SU-DHL-6 (cell line): ENCODE measurements around the gene HDAC10.
"Not testable (repeated sequence)": the region's sequence is repeated elsewhere in the genome, so short reads cannot be mapped to it uniquely, and the experiment has no call there.

Experiments used
- H2AFZ ChIP-seq: fragments of 200-600 bp; sonication (generic); 2 replicates; pipeline ENCODE4 v1.6.1; 2014; ENCODE audit warnings: low read depth, mild to moderate bottlenecking, moderate library complexity, mixed read lengths, antibody characterized with exemption, low read length; ENCODE audit not compliant: severe bottlenecking
- H3F3A ChIP-seq: fragments of 200-600 bp; shearing (Covaris generic); 2 replicates; pipeline ENCODE4 v1.6.0; 2016; ENCODE audit warnings: antibody characterized with exemption, mild to moderate bottlenecking; ENCODE audit not compliant: insufficient read depth
- H3K27ac ChIP-seq: fragments of 200-600 bp; sonication (generic); 2 replicates; pipeline ENCODE4 v1.5.1; 2016; ENCODE audit warnings: low read depth, mild to moderate bottlenecking, low read length, moderate library complexity, mixed read lengths
- H3K27me3 ChIP-seq: fragments of 200-600 bp; sonication (generic), shearing (Covaris generic); 2 replicates; pipeline ENCODE4 v1.6.0; 2014; ENCODE audit warnings: mild to moderate bottlenecking, low read length
- H3K36me3 ChIP-seq: fragments of 200-600 bp; sonication (generic); 2 replicates; pipeline ENCODE4 v1.6.1; 2014; ENCODE audit warnings: mild to moderate bottlenecking, low read length, mixed read lengths
- H3K4me2 ChIP-seq: fragments of 300-600, 200-600 bp; shearing (Covaris generic), sonication (generic); 2 replicates; pipeline ENCODE4 v1.6.0; 2014; ENCODE audit warnings: low read length, low read depth, mild to moderate bottlenecking; ENCODE audit not compliant: poor library complexity, severe bottlenecking
- H3K4me3 ChIP-seq: fragments of 200-600 bp; sonication (generic); 2 replicates; pipeline ENCODE4 v1.5.1; 2014; ENCODE audit warnings: antibody characterized with exemption, low read length, mild to moderate bottlenecking, mixed read lengths; ENCODE audit not compliant: insufficient read depth, poor library complexity, severe bottlenecking
- H3K79me2 ChIP-seq: fragments of 200-600 bp; sonication (generic); 2 replicates; pipeline ENCODE4 v1.6.1; 2014; ENCODE audit warnings: mild to moderate bottlenecking, low read length, moderate library complexity; ENCODE audit not compliant: insufficient read depth
- H3K9ac ChIP-seq: fragments of 200-600 bp; sonication (generic); 2 replicates; pipeline ENCODE4 v1.7.0; 2014; ENCODE audit warnings: mild to moderate bottlenecking, low read length
- H3K9me2 ChIP-seq: fragments of 200-600 bp; sonication (generic); replicated peaks from 2 replicates; pipeline ENCODE4 v1.6.1; 2014; ENCODE audit warnings: low read length; ENCODE audit not compliant: insufficient read depth
- H3K9me3 ChIP-seq: fragments of 200-600 bp; sonication (generic); 2 replicates; pipeline ENCODE4 v1.6.1; 2014; ENCODE audit warnings: low read length, mixed read lengths; ENCODE audit not compliant: insufficient read depth
- H4K20me1 ChIP-seq: fragments of 200-600 bp; sonication (generic); 2 replicates; pipeline ENCODE4 v1.6.1; 2014; ENCODE audit warnings: low read depth, mild to moderate bottlenecking, antibody characterized with exemption, low read length, moderate library complexity, mixed read lengths
- EZH2phosphoT487 ChIP-seq: fragments of 200-600 bp; sonication (generic), shearing (Covaris generic); conservative IDR thresholded peaks from 2 replicates; pipeline ENCODE4 v1.6.1; 2018; ENCODE audit warnings: mild to moderate bottlenecking, antibody characterized with exemption, low read length, moderate library complexity, mixed read lengths
- TF ChIP-seq, protein P1 (sequence below): fragments of 200-600 bp; sonication (generic); IDR thresholded peaks from one replicate; pipeline ENCODE4 v1.5.1; 2017; ENCODE audit warnings: antibody characterized with exemption, mild to moderate bottlenecking, low read length, moderate library complexity; ENCODE audit not compliant: insufficient read depth, poor library complexity, severe bottlenecking

Gene HDAC10

DNA sequence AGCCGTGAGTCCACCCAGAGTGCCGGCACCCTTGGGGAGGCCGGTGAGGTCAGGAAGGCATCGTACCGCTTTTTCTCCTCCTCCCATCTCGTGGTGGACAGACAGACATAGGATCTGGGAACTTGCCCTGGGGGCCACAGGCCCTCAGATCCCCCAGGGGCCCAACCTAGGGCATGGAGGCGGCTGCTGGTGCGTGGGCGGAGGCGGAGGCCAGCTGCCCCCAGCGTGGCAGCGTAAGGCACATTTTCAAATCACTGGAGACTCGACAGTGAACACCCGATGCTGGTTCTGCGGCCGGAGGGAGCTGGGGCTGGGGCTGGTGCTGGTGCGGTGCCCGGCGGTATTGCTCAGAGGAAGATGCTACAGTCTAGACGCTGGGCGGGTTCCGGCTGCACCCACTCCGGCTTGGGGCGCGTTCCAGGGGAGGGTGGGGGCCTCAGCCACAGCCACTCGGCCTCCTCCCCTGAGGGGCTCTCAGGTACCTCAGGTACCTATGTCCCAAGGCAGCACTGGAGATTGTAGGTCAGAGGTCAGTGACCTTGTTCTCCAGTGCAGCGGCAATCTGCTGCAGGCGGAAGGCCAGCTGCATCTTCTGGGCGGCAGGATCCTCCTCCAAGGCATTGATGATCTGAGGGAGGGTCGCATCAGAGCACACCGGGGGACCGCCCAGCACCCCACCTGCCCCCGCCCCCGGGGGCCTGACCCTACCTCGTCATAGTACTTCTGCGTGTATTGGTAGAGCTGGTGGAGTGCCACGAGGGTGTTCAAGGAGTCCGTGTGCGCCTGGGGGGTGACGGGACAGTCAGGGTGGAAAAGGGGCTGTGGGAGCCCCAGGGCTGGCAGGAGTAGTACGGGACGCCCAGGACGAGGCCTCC is 24.4 kb upstream of the HDAC10 start:
- Histone ChIP-seq H3K9ac (no peak overlapping the region), H3K4me2 (no peak overlapping the region), H2AFZ (no peak overlapping the region), H4K20me1 (no peaks in the 10 kb centered on the region), H3K36me3 (no peaks in the 10 kb centered on the region), H3F3A (peaks cover 14% of the 10 kb centered on the region), H3K9me2 (no peaks in the 10 kb centered on the region), H3K4me3 (no peak overlapping the region), H3K27ac (no peak overlapping the region), H3K79me2 (no peaks in the 10 kb centered on the region), H3K9me3 (no peaks in the 10 kb centered on the region), H3K27me3 (no peaks in the 10 kb centered on the region)
- TF ChIP-seq EZH2phosphoT487 = no peak
- TF ChIP-seq, protein P1, sequence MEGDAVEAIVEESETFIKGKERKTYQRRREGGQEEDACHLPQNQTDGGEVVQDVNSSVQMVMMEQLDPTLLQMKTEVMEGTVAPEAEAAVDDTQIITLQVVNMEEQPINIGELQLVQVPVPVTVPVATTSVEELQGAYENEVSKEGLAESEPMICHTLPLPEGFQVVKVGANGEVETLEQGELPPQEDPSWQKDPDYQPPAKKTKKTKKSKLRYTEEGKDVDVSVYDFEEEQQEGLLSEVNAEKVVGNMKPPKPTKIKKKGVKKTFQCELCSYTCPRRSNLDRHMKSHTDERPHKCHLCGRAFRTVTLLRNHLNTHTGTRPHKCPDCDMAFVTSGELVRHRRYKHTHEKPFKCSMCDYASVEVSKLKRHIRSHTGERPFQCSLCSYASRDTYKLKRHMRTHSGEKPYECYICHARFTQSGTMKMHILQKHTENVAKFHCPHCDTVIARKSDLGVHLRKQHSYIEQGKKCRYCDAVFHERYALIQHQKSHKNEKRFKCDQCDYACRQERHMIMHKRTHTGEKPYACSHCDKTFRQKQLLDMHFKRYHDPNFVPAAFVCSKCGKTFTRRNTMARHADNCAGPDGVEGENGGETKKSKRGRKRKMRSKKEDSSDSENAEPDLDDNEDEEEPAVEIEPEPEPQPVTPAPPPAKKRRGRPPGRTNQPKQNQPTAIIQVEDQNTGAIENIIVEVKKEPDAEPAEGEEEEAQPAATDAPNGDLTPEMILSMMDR = no peak

DNA sequence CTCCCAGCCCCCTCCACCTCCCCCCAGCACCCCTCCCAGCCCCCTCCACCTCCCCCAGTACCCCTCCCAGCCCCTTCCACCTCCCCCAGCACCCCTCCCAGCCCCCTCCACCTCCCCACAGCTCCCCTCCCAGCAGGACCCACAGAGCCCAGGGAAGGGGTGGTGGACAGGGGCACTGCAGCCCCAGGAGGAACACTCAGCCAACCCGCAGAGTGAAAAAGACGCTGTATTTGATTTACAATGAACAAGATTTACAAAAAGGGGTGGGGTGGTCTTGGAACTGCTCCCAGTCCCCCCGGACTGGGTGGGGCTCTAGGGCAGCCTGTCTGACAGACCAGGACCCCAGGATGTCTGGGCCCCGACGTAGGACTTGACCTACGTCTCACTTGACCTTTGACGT is 23.7 kb upstream of the HDAC10 start:
- Histone ChIP-seq H3F3A (peaks cover 14% of the 10 kb centered on the region), H2AFZ (no peak overlapping the region), H3K36me3 (no peaks in the 10 kb centered on the region), H3K79me2 (no peaks in the 10 kb centered on the region), H3K27ac (no peak overlapping the region), H3K9me2 (no peaks in the 10 kb centered on the region), H3K9me3 (no peaks in the 10 kb centered on the region), H3K9ac (no peak overlapping the region), H4K20me1 (no peaks in the 10 kb centered on the region), H3K4me3 (no peak overlapping the region), H3K27me3 (no peaks in the 10 kb centered on the region), H3K4me2 (no peak overlapping the region)
- TF ChIP-seq, protein P1 = no peak
- TF ChIP-seq EZH2phosphoT487 = no peak

DNA sequence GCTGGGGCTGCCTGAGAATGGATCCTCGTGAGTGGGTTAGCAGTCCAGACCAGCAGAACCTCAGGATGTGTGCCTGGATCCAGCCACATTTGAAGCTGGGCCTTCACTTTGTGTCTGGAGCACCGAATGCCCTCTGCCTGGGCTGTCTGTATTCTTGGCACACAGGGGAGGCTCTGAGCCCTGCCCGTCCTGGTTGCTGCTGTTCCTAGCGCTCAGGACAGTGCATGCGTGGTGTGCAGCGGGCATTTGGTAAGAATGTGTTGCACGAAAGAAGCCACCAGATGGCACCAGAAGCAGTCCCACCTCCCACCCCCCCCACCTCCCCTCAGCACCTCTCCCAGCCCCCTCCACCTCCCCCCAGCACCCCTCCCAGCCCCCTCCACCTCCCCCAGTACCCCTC is 23.2 kb upstream of the HDAC10 start:
- H3K36me3 ChIP-seq = no peaks in the 10 kb centered on the region

DNA sequence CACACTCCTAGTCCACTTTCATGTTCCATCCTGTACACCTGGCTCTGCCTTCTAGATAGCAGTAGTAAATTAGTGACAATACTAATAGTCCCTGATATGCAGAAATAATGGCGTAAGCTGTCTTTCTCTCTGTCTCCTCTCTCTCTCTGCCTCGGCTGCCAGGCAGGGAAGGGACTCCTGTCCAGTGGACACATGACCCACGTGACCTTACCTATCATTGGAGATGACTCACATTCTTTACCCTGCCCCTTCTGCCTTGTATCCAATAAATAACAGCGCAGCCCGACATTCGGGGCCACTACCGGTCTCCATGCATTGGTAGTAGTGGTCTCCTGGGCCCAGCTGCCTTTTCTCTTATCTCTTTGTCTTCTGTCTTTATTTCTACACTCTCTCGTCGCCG is 22.7 kb upstream of the HDAC10 start:
- H3K27me3 ChIP-seq, H3K4me2 ChIP-seq, H3K4me3 ChIP-seq, H3K9me2 ChIP-seq, H3K36me3 ChIP-seq, H2AFZ ChIP-seq, H3K79me2 ChIP-seq, H4K20me1 ChIP-seq, H3K9me3 ChIP-seq, H3K27ac ChIP-seq, H3K9ac ChIP-seq: not testable (repeated sequence)
- peaks cover 14% of the 10 kb centered on the region for H3F3A ChIP-seq

More for the DNA sequence above, 23.2 kb upstream of the HDAC10 start:
- Histone ChIP-seq H3K9ac (no peak overlapping the region), H3K9me2 (no peaks in the 10 kb centered on the region), H3K9me3 (no peaks in the 10 kb centered on the region), H3K27me3 (no peaks in the 10 kb centered on the region), H3K4me3 (no peak overlapping the region), H3K27ac (no peak overlapping the region), H3F3A (peaks cover 14% of the 10 kb centered on the region), H4K20me1 (no peaks in the 10 kb centered on the region), H3K4me2 (no peak overlapping the region), H2AFZ (no peak overlapping the region), H3K79me2 (no peaks in the 10 kb centered on the region)
- TF ChIP-seq, protein P1 = no peak
- no peak for TF ChIP-seq EZH2phosphoT487

DNA sequence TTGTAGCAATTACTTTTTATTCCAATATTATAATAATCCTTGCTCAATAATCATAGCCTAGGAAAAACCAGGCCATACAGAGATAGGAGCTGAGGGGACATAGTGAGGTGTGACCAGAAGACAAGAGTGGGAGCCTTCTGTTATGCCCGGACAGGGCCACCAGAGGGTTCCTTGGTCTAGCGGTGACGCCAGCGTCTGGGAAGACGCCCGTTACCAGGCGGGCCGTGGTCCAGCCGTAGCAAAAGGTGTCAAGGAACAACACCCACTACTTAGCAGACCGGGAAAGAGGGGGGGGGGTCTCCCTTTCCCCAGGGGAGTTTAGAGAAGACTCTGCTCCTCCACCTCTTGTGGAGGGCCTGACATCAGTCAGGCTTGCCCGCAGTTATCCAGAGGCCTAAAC is 22.3 kb upstream of the HDAC10 start:
- H3K27ac ChIP-seq, H4K20me1 ChIP-seq: not testable (repeated sequence)

More for the DNA sequence above, 22.3 kb upstream of the HDAC10 start:
- not testable (repeated sequence) for H2AFZ ChIP-seq, H3K4me3 ChIP-seq, H3K4me2 ChIP-seq, H3K9ac ChIP-seq, H3K36me3 ChIP-seq, H3K9me3 ChIP-seq, H3K9me2 ChIP-seq, H3K79me2 ChIP-seq, H3K27me3 ChIP-seq
- peaks cover 14% of the 10 kb centered on the region for H3F3A ChIP-seq
